H9 (cell line): ENCODE measurements around the gene IL15. TPM values are rescaled to one million over a fixed set of nuclear protein-coding genes. Genes with fewer than 3 reads are reported as not detected.

Experiments used
- DNase-seq: peaks from one replicate; pipeline ENCODE4 v3.0.0-alpha.2; 2017
- H2AFZ ChIP-seq: one replicate; pipeline ENCODE4 v1.6.1; 2013; ENCODE audit warnings: mild to moderate bottlenecking, low read length, control low read depth, moderate library complexity
- H2AK5ac ChIP-seq: 2 replicates; pipeline ENCODE4 v1.6.1; 2013; ENCODE audit warnings: low read length, control low read depth, mixed read lengths; ENCODE audit not compliant: insufficient read length
- H2BK120ac ChIP-seq: one replicate; pipeline ENCODE4 v1.6.1; 2013; ENCODE audit warnings: low read depth, mild to moderate bottlenecking, low read length, control low read depth, inconsistent platforms; ENCODE audit not compliant: poor library complexity, severe bottlenecking
- H2BK12ac ChIP-seq: 2 replicates; pipeline ENCODE4 v1.6.1; 2013; ENCODE audit warnings: low read length, control low read depth, mixed read lengths, low read depth; ENCODE audit not compliant: insufficient read length
- H2BK15ac ChIP-seq: 2 replicates; pipeline ENCODE4 v1.6.1; 2013; ENCODE audit warnings: low read depth, low read length, control low read depth
- H2BK20ac ChIP-seq: one replicate; pipeline ENCODE4 v1.6.1; 2013; ENCODE audit warnings: low read depth, mild to moderate bottlenecking, low read length, control low read depth, inconsistent platforms; ENCODE audit not compliant: poor library complexity, severe bottlenecking
- H2BK5ac ChIP-seq: 2 replicates; pipeline ENCODE4 v1.6.1; 2013; ENCODE audit warnings: low read length, control low read depth, mixed read lengths; ENCODE audit not compliant: insufficient read length
- H3K14ac ChIP-seq: 2 replicates; pipeline ENCODE4 v1.6.1; 2013; ENCODE audit warnings: low read length, control low read depth; ENCODE audit not compliant: insufficient read depth
- H3K18ac ChIP-seq: 2 replicates; pipeline ENCODE4 v1.6.1; 2013; ENCODE audit warnings: low read depth, mild to moderate bottlenecking, mixed read lengths, low read length, control low read depth; ENCODE audit not compliant: insufficient read length
- H3K23ac ChIP-seq: 2 replicates; pipeline ENCODE4 v1.6.1; 2013; ENCODE audit warnings: low read length, control low read depth, mixed read lengths, low read depth; ENCODE audit not compliant: insufficient read length
- H3K23me2 ChIP-seq: 2 replicates; pipeline ENCODE4 v1.6.1; 2013; ENCODE audit warnings: low read depth, mild to moderate bottlenecking, mixed read lengths, low read length, control low read depth; ENCODE audit not compliant: insufficient read length, poor library complexity, severe bottlenecking
- H3K27ac ChIP-seq: 2 replicates; pipeline ENCODE4 v1.5.1; 2013; ENCODE audit warnings: low read length, control low read depth, mixed read lengths, low read depth; ENCODE audit not compliant: insufficient read length
- H3K27me3 ChIP-seq: 2 replicates; pipeline ENCODE4 v1.6.1; 2013; ENCODE audit warnings: low read length, control low read depth, inconsistent platforms; ENCODE audit not compliant: insufficient read depth
- H3K4ac ChIP-seq: 2 replicates; pipeline ENCODE4 v1.6.1; 2013; ENCODE audit warnings: low read depth, mild to moderate bottlenecking, control low read depth, inconsistent platforms, low read length, moderate library complexity
- H3K4me1 ChIP-seq: 2 replicates; pipeline ENCODE4 v1.6.1; 2013; ENCODE audit warnings: low read length, control low read depth, inconsistent platforms; ENCODE audit not compliant: insufficient read depth
- H3K4me2 ChIP-seq: 2 replicates; pipeline ENCODE4 v1.6.1; 2013; ENCODE audit warnings: low read length, control low read depth, mixed read lengths; ENCODE audit not compliant: insufficient read length, insufficient read depth
- H3K56ac ChIP-seq: 2 replicates; pipeline ENCODE4 v1.6.1; 2013; ENCODE audit warnings: low read depth, mild to moderate bottlenecking, mixed read lengths, low read length, control low read depth; ENCODE audit not compliant: insufficient read length
- H3K79me1 ChIP-seq: 2 replicates; pipeline ENCODE4 v1.6.1; 2013; ENCODE audit warnings: low read depth, mild to moderate bottlenecking, moderate library complexity, low read length, control low read depth, inconsistent platforms; ENCODE audit not compliant: insufficient read depth, poor library complexity, severe bottlenecking
- H3K79me2 ChIP-seq: 2 replicates; pipeline ENCODE4 v1.6.1; 2013; ENCODE audit warnings: low read length, control low read depth, inconsistent platforms; ENCODE audit not compliant: insufficient read depth
- H3K9ac ChIP-seq: 2 replicates; pipeline ENCODE4 v1.6.1; 2013; ENCODE audit warnings: low read length, control low read depth, mixed read lengths; ENCODE audit not compliant: insufficient read length; ENCODE audit errors: extremely low read depth
- H3K9me3 ChIP-seq: one replicate; pipeline ENCODE4 v1.6.1; 2013; ENCODE audit warnings: low read depth, low read length, inconsistent platforms; ENCODE audit not compliant: control insufficient read depth
- H3T11ph ChIP-seq: one replicate; pipeline ENCODE4 v1.6.1; 2013; ENCODE audit warnings: mild to moderate bottlenecking, low read length, control low read depth, inconsistent platforms
- H4K20me1 ChIP-seq: one replicate; pipeline ENCODE4 v1.6.1; 2013; ENCODE audit not compliant: control insufficient read depth, insufficient read length, insufficient read depth
- H4K5ac ChIP-seq: 2 replicates; pipeline ENCODE4 v1.6.1; 2013; ENCODE audit warnings: low read depth, mild to moderate bottlenecking, mixed read lengths, low read length, control low read depth; ENCODE audit not compliant: insufficient read length
- H4K8ac ChIP-seq: replicated peaks from 2 replicates; pipeline ENCODE4 v1.6.1; 2013; ENCODE audit warnings: low read length, control low read depth, mixed read lengths, low read depth; ENCODE audit not compliant: insufficient read length
- H4K91ac ChIP-seq: 2 replicates; pipeline ENCODE4 v1.6.1; 2013; ENCODE audit warnings: low read depth, mild to moderate bottlenecking, moderate library complexity, mixed read lengths, low read length, control low read depth; ENCODE audit not compliant: insufficient read length
- H3K27ac Mint-ChIP-seq, 3 experiments: 2 replicates in 2 of 3; 3 replicates in 1 of 3; pipeline ENCODE4 v1.8.0; 2020 to 2021; ENCODE audit warnings: mixed read lengths in 3 of 3, mild to moderate bottlenecking in 1 of 3, moderate library complexity in 1 of 3
- H3K27me3 Mint-ChIP-seq: 2 replicates; pipeline ENCODE4 v1.8.0; 2021; ENCODE audit warnings: low read depth, mild to moderate bottlenecking, moderate library complexity, mixed read lengths
- H3K36me3 Mint-ChIP-seq, 3 experiments: 2 replicates in 2 of 3; 3 replicates in 1 of 3; pipeline ENCODE4 v1.8.0; 2020 to 2021; ENCODE audit warnings: low read depth in 3 of 3, mixed read lengths in 3 of 3; ENCODE audit not compliant: insufficient read depth in 1 of 3
- H3K4me1 Mint-ChIP-seq, 2 experiments: 2 replicates each; pipeline ENCODE4 v1.8.0; 2020; ENCODE audit warnings: mixed read lengths in 2 of 2
- H3K4me3 Mint-ChIP-seq, 2 experiments: 2 replicates in 1 of 2; 3 replicates in 1 of 2; pipeline ENCODE4 v1.8.0; 2020 to 2021; ENCODE audit warnings: mild to moderate bottlenecking in 2 of 2, mixed read lengths in 2 of 2, moderate library complexity in 1 of 2
- H3K9me3 Mint-ChIP-seq, 2 experiments: 2 replicates in 1 of 2; 3 replicates in 1 of 2; pipeline ENCODE4 v1.8.0; 2020; ENCODE audit warnings: mild to moderate bottlenecking in 2 of 2, mixed read lengths in 2 of 2, moderate library complexity in 1 of 2
- CTCF ChIP-seq: fragments of 200-600 bp; sonication (generic); conservative IDR thresholded peaks from 3 replicates; pipeline ENCODE4 v1.8.0; 2021; ENCODE audit warnings: antibody characterized with exemption, mild to moderate bottlenecking
- WGBS: extraction: QIAGEN DNeasy Blood & Tissue Kit; methylation state at CpG from one replicate; pipeline ENCODE4 v1.1.7; 2013; ENCODE audit warnings: missing lambda C conversion rate, low lambda C conversion rate, mixed read lengths; ENCODE audit not compliant: insufficient read length; ENCODE audit errors: extremely low coverage; 5-methylcytosine and 5-hydroxymethylcytosine counted together
- total RNA-seq: library from RNA; stranded (reverse); gene quantifications from 2 replicates; pipeline ENCODE4 v1.2.1, GENCODE V29; 2021

Gene IL15
- total RNA-seq, 1 experiment from 2014 or later = 0.61 TPM

GRCh38 chr4:141646969-141647368 lies 10.6 kb downstream of the IL15 start:
- Histone ChIP-seq H2AFZ (no peak overlapping the region), H3K79me2 (no peaks in the 10 kb centered on the region), H4K8ac (no peak overlapping the region), H2BK120ac (no peak overlapping the region), H3T11ph (no peak overlapping the region), H2BK15ac (no peak overlapping the region), H3K9me3 (no peaks in the 10 kb centered on the region), H2AK5ac (no peak overlapping the region), H3K27me3 (no peaks in the 10 kb centered on the region), H3K23ac (no peak overlapping the region), H3K18ac (no peak overlapping the region), H2BK20ac (no peak overlapping the region), H3K23me2 (no peaks in the 10 kb centered on the region), H3K79me1 (no peaks in the 10 kb centered on the region), H3K4me2 (no peak overlapping the region), H3K56ac (no peak overlapping the region), H4K20me1 (no peaks in the 10 kb centered on the region), H3K27ac (no peak overlapping the region), H3K4me1 (no peaks in the 10 kb centered on the region), H4K91ac (no peak overlapping the region), H3K4ac (no peak overlapping the region), H3K9ac (no peak overlapping the region), H2BK5ac (no peak overlapping the region), H2BK12ac (no peak overlapping the region), H3K14ac (no peak overlapping the region), H4K5ac (no peak overlapping the region)
- H3K9me3 Mint-ChIP-seq = no peaks in the 10 kb centered on the region
- no peak for DNase-seq
- H3K4me3 Mint-ChIP-seq = no peak overlapping the region
- WGBS = no CpG with 5 or more reads among the region's 3 CpGs
- TF ChIP-seq CTCF = no peak
- H3K27me3 Mint-ChIP-seq = no peaks in the 10 kb centered on the region; the same call in 1 of the 2 replicates
- H3K36me3 Mint-ChIP-seq = no peaks in the 10 kb centered on the region
- no peak overlapping the region for H3K27ac Mint-ChIP-seq
- no peaks in the 10 kb centered on the region for H3K4me1 Mint-ChIP-seq
